AG04449 (cell line): ENCODE results near the gene CSTB.

Experiments
- CTCF ChIA-PET: fragments of 350-600 bp; formaldehyde crosslinking; extraction: SDS; loops from one replicate; lab custom pipeline; 2021; ENCODE audit warnings: antibody characterized with exemption; lab: Yijun Ruan, JAX
- POLR2A ChIA-PET: fragments of 400-600, 350-600 bp; formaldehyde crosslinking; extraction: SDS; loops from one replicate; lab custom pipeline; 2020; ENCODE audit warnings: antibody characterized with exemption, inconsistent platforms; lab: Yijun Ruan, JAX
- DNase-seq: peaks from one replicate; pipeline ENCODE4 v3.0.0-alpha.2; 2010; ENCODE audit warnings: low read depth, low spot score
- H3K4me3 ChIP-seq: 2 replicates; pipeline ENCODE4 v1.5.1; 2011; ENCODE audit warnings: low read depth, mild to moderate bottlenecking, control low read depth, low read length
- CTCF ChIP-seq: IDR thresholded peaks from one replicate; pipeline ENCODE4 v1.5.1; 2011; ENCODE audit warnings: mild to moderate bottlenecking, moderate library complexity, low read length, control low read depth, inconsistent platforms; ENCODE audit not compliant: insufficient read depth; ENCODE audit errors: missing control alignments

CSTB gene

GRCh38 chr21:43819511-43820405, 43.6 kb upstream of the CSTB start:
- H3K4me3 ChIP-seq = no peak overlapping the region
- DNase-seq = no peak
- CTCF ChIA-PET = interaction anchor here (1.2 kb wide), 1 partner anchor 8 kb away, joined by 3 read pairs; no protein-coding TSS in a partner anchor
- TF ChIP-seq CTCF = no peak
- POLR2A ChIA-PET = no interaction called here

GRCh38 chr21:43818685-43819084, 42.6 kb upstream of the CSTB start:
- POLR2A ChIA-PET = no interaction called here
- TF ChIP-seq CTCF = no peak

GRCh38 chr21:43817157-43818086, 41.3 kb upstream of the CSTB start:
- no peak for TF ChIP-seq CTCF
- DNase-seq = no peak
- ChIA-PET CTCF (interaction anchor here (1.3 to 1.8 kb wide), 4 partner anchors 11 to 158 kb away, joined by 3 to 7 read pairs (median 4); partner anchors contain the start of gene RRP1), POLR2A (no interaction called here)
- no peak overlapping the region for H3K4me3 ChIP-seq

More at GRCh38 chr21:43818685-43819084, 42.6 kb upstream of the CSTB start:
- CTCF ChIA-PET = interaction anchor here (0.7 to 1.8 kb wide), 4 partner anchors 10 to 157 kb away, joined by 3 to 7 read pairs (median 4); no protein-coding TSS in a partner anchor
- DNase-seq = no peak
- no peak overlapping the region for H3K4me3 ChIP-seq

GRCh38 chr21:43816611-43817071, 40.5 kb upstream of the CSTB start:
- TF ChIP-seq CTCF = no peak
- no peak for DNase-seq
- no peak overlapping the region for H3K4me3 ChIP-seq
- CTCF ChIA-PET = interaction anchor here (1.3 kb wide), 1 partner anchor 27 kb away, joined by 5 read pairs; the partner anchor contains the start of gene RRP1
- POLR2A ChIA-PET = no interaction called here

- H3K4me3 ChIP-seq = no peak overlapping the region
- POLR2A ChIA-PET = no interaction called here
- DNase-seq = no peak
- TF ChIP-seq CTCF = no peak
- CTCF ChIA-PET = interaction anchor here (1.3 kb wide), 1 partner anchor 27 kb away, joined by 5 read pairs; the partner anchor contains the start of gene RRP1
Observed at GRCh38 chr21:43815991-43816390, 39.9 kb upstream of the CSTB start.
